MM.1S (cell line): ENCODE results near the gene HHIPL2.

Source experiments
- EZH2 ChIP-seq: fragments of 300-600 bp; sonication (generic); optimal IDR thresholded peaks from 2 replicates; pipeline ENCODE3; 2017; ENCODE audit warnings: low read depth, mild to moderate bottlenecking, antibody characterized with exemption, low read length, mixed read lengths
- EZH2phosphoT487 ChIP-seq: fragments of 300-600 bp; sonication (generic); IDR thresholded peaks from 2 replicates; pipeline ENCODE4 v1.6.1; 2018; ENCODE audit warnings: antibody characterized with exemption, low read length
- TF ChIP-seq, protein P1 (sequence below): fragments of 300-600 bp; sonication (generic); IDR thresholded peaks from 2 replicates; pipeline ENCODE4 v1.5.1; 2016; ENCODE audit warnings: antibody characterized with exemption, low read length, mixed read lengths

DNA sequence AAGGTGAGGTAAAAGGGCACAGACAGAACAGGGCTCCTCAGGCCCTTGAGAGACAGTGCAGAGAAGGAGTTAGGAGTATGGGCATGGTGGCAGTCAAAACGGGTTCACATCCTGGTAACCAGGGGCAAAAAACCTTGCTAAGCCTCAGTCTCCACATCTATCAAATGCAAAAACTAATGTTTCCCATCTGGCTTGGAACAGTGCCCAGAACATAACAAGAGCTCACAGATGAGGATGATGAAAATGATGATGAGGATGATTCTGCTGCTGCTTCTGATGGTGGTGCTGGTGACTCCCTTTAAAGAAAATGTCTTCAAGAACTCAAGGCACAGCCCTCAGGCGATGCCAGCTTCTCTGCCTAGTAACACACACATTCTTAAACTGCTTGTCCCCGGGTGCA, 24.1 kb downstream of the HHIPL2 start:
- TF ChIP-seq, protein P1, sequence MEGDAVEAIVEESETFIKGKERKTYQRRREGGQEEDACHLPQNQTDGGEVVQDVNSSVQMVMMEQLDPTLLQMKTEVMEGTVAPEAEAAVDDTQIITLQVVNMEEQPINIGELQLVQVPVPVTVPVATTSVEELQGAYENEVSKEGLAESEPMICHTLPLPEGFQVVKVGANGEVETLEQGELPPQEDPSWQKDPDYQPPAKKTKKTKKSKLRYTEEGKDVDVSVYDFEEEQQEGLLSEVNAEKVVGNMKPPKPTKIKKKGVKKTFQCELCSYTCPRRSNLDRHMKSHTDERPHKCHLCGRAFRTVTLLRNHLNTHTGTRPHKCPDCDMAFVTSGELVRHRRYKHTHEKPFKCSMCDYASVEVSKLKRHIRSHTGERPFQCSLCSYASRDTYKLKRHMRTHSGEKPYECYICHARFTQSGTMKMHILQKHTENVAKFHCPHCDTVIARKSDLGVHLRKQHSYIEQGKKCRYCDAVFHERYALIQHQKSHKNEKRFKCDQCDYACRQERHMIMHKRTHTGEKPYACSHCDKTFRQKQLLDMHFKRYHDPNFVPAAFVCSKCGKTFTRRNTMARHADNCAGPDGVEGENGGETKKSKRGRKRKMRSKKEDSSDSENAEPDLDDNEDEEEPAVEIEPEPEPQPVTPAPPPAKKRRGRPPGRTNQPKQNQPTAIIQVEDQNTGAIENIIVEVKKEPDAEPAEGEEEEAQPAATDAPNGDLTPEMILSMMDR, result no peak
- TF ChIP-seq EZH2 (no peak), EZH2phosphoT487 (no peak)
